GM21526 (cell line): ENCODE data around the gene PYGB.
A peak's percentile ranks its signal among the peaks of the same experiment; 100 is the strongest.

Experiments used
- ATAC-seq: cut with Tn5 transposase; IDR thresholded peaks from one replicate; pipeline ENCODE4 v1.9.1; 2021; ENCODE audit warnings: moderate library complexity; ENCODE audit not compliant: unreplicated experiment, low FRiP score

The PYGB gene

GRCh38 chr20:25247956-25248785 is at the start of gene PYGB:
PYGB (plus strand) TSS chr20:25248085; CDS start chr20:25248179, 94 bp downstream.
- ATAC-seq = peak; percentile 68

GRCh38 chr20:25198663-25199383 is 49.1 kb upstream of the PYGB start:
- no peak for ATAC-seq

- ATAC-seq = no peak
These were observed 48.2 kb upstream of the PYGB start for GRCh38 chr20:25199473-25200260.

- ATAC-seq = no peak
These were observed 44.8 kb upstream of the PYGB start for GRCh38 chr20:25203089-25203488.

- ATAC-seq = no peak
These were observed 44.0 kb upstream of the PYGB start for GRCh38 chr20:25203871-25204320.

- ATAC-seq = no peak
These were observed 43.2 kb upstream of the PYGB start for GRCh38 chr20:25204550-25205276.

GRCh38 chr20:25205277-25206062 is 42.4 kb upstream of the PYGB start:
- no peak for ATAC-seq

GRCh38 chr20:25206063-25206403 is 41.9 kb upstream of the PYGB start:
- no peak for ATAC-seq

GRCh38 chr20:25206548-25206947 is 41.3 kb upstream of the PYGB start:
- ATAC-seq = no peak

- no peak for ATAC-seq
These were observed 40.5 kb upstream of the PYGB start for GRCh38 chr20:25207149-25207959.

GRCh38 chr20:25207960-25208534 is 39.8 kb upstream of the PYGB start:
- ATAC-seq = no peak

- ATAC-seq = no peak
These were observed 38.5 kb upstream of the PYGB start for GRCh38 chr20:25209400-25209799.

GRCh38 chr20:25209911-25210310 is 38.0 kb upstream of the PYGB start:
- no peak for ATAC-seq

- ATAC-seq = no peak
These were observed 36.6 kb upstream of the PYGB start for GRCh38 chr20:25211273-25211672.

- ATAC-seq = no peak
These were observed 35.6 kb upstream of the PYGB start for GRCh38 chr20:25212242-25212641.

GRCh38 chr20:25213566-25214425 is 34.1 kb upstream of the PYGB start:
- no peak for ATAC-seq

- ATAC-seq = no peak
These were observed 33.5 kb upstream of the PYGB start for GRCh38 chr20:25214426-25214790.

GRCh38 chr20:25214819-25215218 is 33.1 kb upstream of the PYGB start:
- ATAC-seq = no peak
